ENCODE results near the gene PIGL.

PIGL gene

GRCh38 chr17:16273929-16274339, 56.9 kb downstream of the PIGL start:
- no peak overlapping the region for H3K27ac ChIP-seq
- no peak overlapping the region for H3K4me3 ChIP-seq
- H3K9ac ChIP-seq, result no peak overlapping the region
- no peak for TF ChIP-seq Cebpa-rat (IDR thresholded peaks at IDR 0.05)
- peaks cover 0 to 12% (median 7%) of the 10 kb centered on the region in 10 experiments; a peak in 12 of 20 replicates for H3K4me1 ChIP-seq
- peaks cover 39 to 64% (median 59%) of the 10 kb centered on the region in 11 experiments for H3K9me3 ChIP-seq (replicated peaks in 1 of 11)
- H3K4me2 ChIP-seq, result no peak overlapping the region
- peaks cover 9 to 42% (median 32%) of the 10 kb centered on the region in 11 experiments for H3K36me3 ChIP-seq
- H4K20me1 ChIP-seq, result no peaks in the 10 kb centered on the region
- H3K27me3 ChIP-seq, result no peaks in the 10 kb centered on the region

DNA sequence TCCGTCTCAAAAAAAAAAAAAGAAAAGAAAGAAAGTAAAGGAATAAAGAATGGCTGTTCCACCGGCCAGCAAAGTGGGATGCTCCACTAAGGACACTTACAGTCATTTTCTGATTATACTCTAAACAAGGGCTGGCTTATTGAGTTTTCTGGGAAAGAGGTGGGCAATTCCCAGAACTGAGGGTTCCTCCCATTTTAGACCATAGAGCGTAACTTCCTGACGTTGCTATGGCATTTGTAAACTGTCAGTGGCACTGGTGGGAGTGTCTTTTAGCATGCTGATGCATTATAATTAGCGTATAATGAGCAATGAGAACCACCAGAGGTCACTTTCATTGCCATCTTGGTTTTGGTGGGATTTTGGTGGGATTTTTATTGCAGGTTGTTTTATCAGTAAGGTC, 58.0 kb downstream of the PIGL start:
- peaks cover 12 to 53% (median 41%) of the 10 kb centered on the region in 11 experiments for H3K36me3 ChIP-seq
- H3K4me3 ChIP-seq, result no peak overlapping the region
- no peak overlapping the region for H3K9ac ChIP-seq
- 0 out of 20 replicates have a peak, but pooled peaks cover 0 to under 1% (median 0%) of the 10 kb centered on the region in 10 experiments for H3K4me1 ChIP-seq
- no peaks in the 10 kb centered on the region for H3K27me3 ChIP-seq
- no peaks in the 10 kb centered on the region for H4K20me1 ChIP-seq
- TF ChIP-seq Cebpa-rat (IDR thresholded peaks at IDR 0.05), result no peak
- H3K9me3 ChIP-seq (replicated peaks in 1 of 11), result peaks cover 43 to 74% (median 64%) of the 10 kb centered on the region in 11 experiments
- H3K27ac ChIP-seq, result no peak overlapping the region
- no peak overlapping the region for H3K4me2 ChIP-seq

- H3K9me3 ChIP-seq (replicated peaks in 1 of 11), result peaks cover 43 to 74% (median 64%) of the 10 kb centered on the region in 11 experiments
- no peak overlapping the region for H3K4me3 ChIP-seq
- no peak overlapping the region for H3K4me2 ChIP-seq
- no peak for TF ChIP-seq Cebpa-rat (IDR thresholded peaks at IDR 0.05)
- no peaks in the 10 kb centered on the region for H3K27me3 ChIP-seq
- no peak overlapping the region for H3K9ac ChIP-seq
- H4K20me1 ChIP-seq, result no peaks in the 10 kb centered on the region
- H3K27ac ChIP-seq, result no peak overlapping the region
- H3K4me1 ChIP-seq, result no peaks in the 10 kb centered on the region
- peaks cover 12 to 53% (median 42%) of the 10 kb centered on the region in 11 experiments for H3K36me3 ChIP-seq
Observed at GRCh38 chr17:16277163-16277562, 60.2 kb downstream of the PIGL start.

GRCh38 chr17:16281351-16281750, 64.3 kb downstream of the PIGL start:
- Histone ChIP-seq H3K4me2 (no peak overlapping the region), H3K4me1 (peaks cover 21 to 34% (median 26%) of the 10 kb centered on the region in 10 experiments), H3K36me3 (peaks cover 12 to 40% (median 34%) of the 10 kb centered on the region in 11 experiments), H4K20me1 (peaks cover 0 to under 1% (median 0%) of the 10 kb centered on the region in 11 experiments; a peak in 1 of 22 replicates), H3K4me3 (no peak overlapping the region), H3K9ac (no peak overlapping the region), H3K9me3 (replicated peaks in 1 of 11) (peaks cover 27 to 38% (median 33%) of the 10 kb centered on the region in 11 experiments), H3K27me3 (no peaks in the 10 kb centered on the region), H3K27ac (no peak overlapping the region)
- no peak for TF ChIP-seq Cebpa-rat (IDR thresholded peaks at IDR 0.05)

GRCh38 chr17:16282522-16282921, 65.5 kb downstream of the PIGL start:
- Histone ChIP-seq H3K4me1 (peaks cover 31 to 45% (median 37%) of the 10 kb centered on the region in 10 experiments), H4K20me1 (peaks cover 0 to 9% (median 0%) of the 10 kb centered on the region in 11 experiments; a peak in 1 of 22 replicates), H3K36me3 (peaks cover 12 to 33% (median 24%) of the 10 kb centered on the region in 11 experiments), H3K9ac (no peak overlapping the region), H3K27ac (no peak overlapping the region), H3K4me3 (no peak overlapping the region), H3K9me3 (replicated peaks in 1 of 11) (peaks cover 15 to 27% (median 21%) of the 10 kb centered on the region in 11 experiments), H3K27me3 (no peaks in the 10 kb centered on the region), H3K4me2 (no peak overlapping the region)
- TF ChIP-seq Cebpa-rat (IDR thresholded peaks at IDR 0.05), result no peak

GRCh38 chr17:16283705-16284104, 66.7 kb downstream of the PIGL start:
- H3K36me3 ChIP-seq, result peaks cover 5 to 22% (median 14%) of the 10 kb centered on the region in 11 experiments; a peak in 20 of 22 replicates
- peaks cover 41 to 55% (median 48%) of the 10 kb centered on the region in 10 experiments for H3K4me1 ChIP-seq
- H3K9ac ChIP-seq, result no peak overlapping the region
- no peak overlapping the region for H3K4me3 ChIP-seq
- H3K27ac ChIP-seq, result no peak overlapping the region
- H3K4me2 ChIP-seq, result peak overlapping the region in 4 of 11 experiments; percentile 96 to 99 (median 98); a peak in 3 of 22 replicates
- peaks cover 0 to 15% (median 0%) of the 10 kb centered on the region in 11 experiments; a peak in 2 of 22 replicates for H4K20me1 ChIP-seq
- peaks cover 6 to 15% (median 10%) of the 10 kb centered on the region in 11 experiments; a peak in 21 of 22 replicates for H3K9me3 ChIP-seq (replicated peaks in 1 of 11)
- TF ChIP-seq Cebpa-rat (IDR thresholded peaks at IDR 0.05), result no peak
- H3K27me3 ChIP-seq, result 0 out of 22 replicates have a peak, but pooled peaks cover 0 to 3% (median 0%) of the 10 kb centered on the region in 11 experiments

- Histone ChIP-seq H3K9ac (peak overlapping the region; percentile 76 to 85 (median 83); a peak in 21 of 22 replicates), H3K4me2 (peak overlapping the region; percentile 84 to 99 (median 96)), H4K20me1 (peaks cover 0 to 15% (median 0%) of the 10 kb centered on the region in 11 experiments; a peak in 2 of 22 replicates), H3K4me3 (peak overlapping the region; percentile 21 to 62 (median 51); a peak in 18 of 20 replicates), H3K4me1 (peaks cover 50 to 74% (median 66%) of the 10 kb centered on the region in 10 experiments), H3K27me3 (peaks cover 0 to 14% (median 0%) of the 10 kb centered on the region in 11 experiments; a peak in 2 of 22 replicates), H3K9me3 (replicated peaks in 1 of 11) (no peaks in the 10 kb centered on the region), H3K27ac (peak overlapping the region; percentile 78 to 96 (median 94); a peak in 21 of 22 replicates), H3K36me3 (peaks cover 0 to 6% (median 0%) of the 10 kb centered on the region in 11 experiments; a peak in 1 of 22 replicates)
- no peak for TF ChIP-seq Cebpa-rat (IDR thresholded peaks at IDR 0.05)
Observed at GRCh38 chr17:16285646-16286008, 68.6 kb downstream of the PIGL start.

DNA sequence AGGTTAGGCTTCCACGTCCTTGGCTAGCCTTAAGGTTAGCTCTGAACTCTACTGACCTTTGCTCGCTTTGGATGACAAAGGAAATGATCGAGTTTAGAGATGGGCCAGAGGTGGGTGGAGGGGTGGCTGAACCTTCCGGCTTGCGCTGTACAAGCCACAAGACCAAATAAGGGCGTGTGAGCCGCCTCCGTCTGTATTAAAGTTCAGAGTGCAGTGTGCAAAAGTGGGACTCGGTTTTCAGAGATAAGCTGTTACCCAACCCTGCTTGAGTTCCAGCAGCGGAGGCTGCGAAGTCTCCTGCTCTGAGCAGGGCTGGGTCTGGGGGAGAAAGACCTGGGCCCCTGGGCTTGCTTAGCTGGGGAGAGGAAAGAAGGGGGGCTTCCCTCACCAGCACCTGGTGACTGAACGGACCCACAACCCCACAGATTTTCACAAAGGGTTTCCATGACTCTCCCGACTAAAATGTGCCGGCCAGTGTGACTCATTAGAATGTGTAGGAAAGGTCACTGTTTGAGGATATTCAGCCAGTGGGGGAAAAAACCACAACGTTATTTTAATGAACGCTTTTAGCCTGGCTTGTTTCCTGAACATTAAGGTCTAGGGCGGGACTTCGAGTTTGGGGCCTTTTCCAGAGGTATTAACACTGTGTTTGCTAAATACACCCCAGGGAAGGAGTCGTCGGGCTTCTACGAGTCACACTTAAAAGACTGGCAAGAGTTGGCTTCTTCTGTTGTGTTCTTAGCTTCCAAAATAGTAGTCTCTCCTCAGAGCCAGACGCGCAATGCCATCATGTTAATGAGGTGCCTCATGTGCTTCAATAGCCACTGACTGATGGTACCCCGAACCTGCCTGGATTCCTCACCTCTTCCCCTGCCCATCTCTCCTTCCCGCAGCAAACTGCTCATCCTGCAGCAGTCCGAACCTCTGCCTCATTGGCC, 69.3 kb downstream of the PIGL start:
- peaks cover 0 to 15% (median 0%) of the 10 kb centered on the region in 11 experiments; a peak in 2 of 22 replicates for H4K20me1 ChIP-seq
- H3K27me3 ChIP-seq, result peaks cover 0 to 14% (median 0%) of the 10 kb centered on the region in 11 experiments; a peak in 2 of 22 replicates
- H3K4me1 ChIP-seq, result peaks cover 50 to 75% (median 70%) of the 10 kb centered on the region in 10 experiments
- no peaks in the 10 kb centered on the region for H3K9me3 ChIP-seq (replicated peaks in 1 of 11)
- peak overlapping the region; percentile 78 to 96 (median 94); a peak in 21 of 22 replicates for H3K27ac ChIP-seq
- H3K36me3 ChIP-seq, result peaks cover 0 to 6% (median 0%) of the 10 kb centered on the region in 11 experiments; a peak in 1 of 22 replicates
- H3K9ac ChIP-seq, result peak overlapping the region; percentile 76 to 85 (median 83)
- peak overlapping the region; percentile 21 to 62 (median 51); a peak in 18 of 20 replicates for H3K4me3 ChIP-seq
- TF ChIP-seq Cebpa-rat (IDR thresholded peaks at IDR 0.05), result peak in 1 of 11 experiments; percentile 19; a peak in 1 of 22 replicates
- peak overlapping the region; percentile 84 to 99 (median 96) for H3K4me2 ChIP-seq
